ENCODE measurements around the gene PPP2R3A.

PPP2R3A gene

DNA sequence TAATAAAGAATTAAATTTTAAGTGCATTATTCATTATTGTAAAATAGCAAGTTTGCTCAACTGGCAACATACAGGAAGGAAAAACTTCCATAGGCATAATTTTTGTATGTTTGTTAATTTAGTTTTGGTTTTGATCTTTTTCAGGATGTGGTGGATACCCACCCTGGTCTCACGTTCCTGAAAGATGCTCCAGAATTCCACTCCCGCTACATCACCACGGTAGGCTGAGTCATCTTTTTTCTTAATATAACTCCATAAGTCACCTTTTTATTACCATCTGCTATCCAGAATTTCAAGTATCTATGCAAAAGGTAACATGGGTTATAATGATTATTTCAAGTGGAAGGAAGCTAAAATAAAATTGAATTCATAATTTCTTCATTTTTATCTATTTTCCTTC is 104.8 kb downstream of the PPP2R3A start:
- peak; percentile 69 for DNase-seq (ENCODE audit: low read depth)
- H3K4me3 ChIP-seq (replicated peaks; ENCODE audit: low read depth, low read length), result no peak overlapping the region

DNA sequence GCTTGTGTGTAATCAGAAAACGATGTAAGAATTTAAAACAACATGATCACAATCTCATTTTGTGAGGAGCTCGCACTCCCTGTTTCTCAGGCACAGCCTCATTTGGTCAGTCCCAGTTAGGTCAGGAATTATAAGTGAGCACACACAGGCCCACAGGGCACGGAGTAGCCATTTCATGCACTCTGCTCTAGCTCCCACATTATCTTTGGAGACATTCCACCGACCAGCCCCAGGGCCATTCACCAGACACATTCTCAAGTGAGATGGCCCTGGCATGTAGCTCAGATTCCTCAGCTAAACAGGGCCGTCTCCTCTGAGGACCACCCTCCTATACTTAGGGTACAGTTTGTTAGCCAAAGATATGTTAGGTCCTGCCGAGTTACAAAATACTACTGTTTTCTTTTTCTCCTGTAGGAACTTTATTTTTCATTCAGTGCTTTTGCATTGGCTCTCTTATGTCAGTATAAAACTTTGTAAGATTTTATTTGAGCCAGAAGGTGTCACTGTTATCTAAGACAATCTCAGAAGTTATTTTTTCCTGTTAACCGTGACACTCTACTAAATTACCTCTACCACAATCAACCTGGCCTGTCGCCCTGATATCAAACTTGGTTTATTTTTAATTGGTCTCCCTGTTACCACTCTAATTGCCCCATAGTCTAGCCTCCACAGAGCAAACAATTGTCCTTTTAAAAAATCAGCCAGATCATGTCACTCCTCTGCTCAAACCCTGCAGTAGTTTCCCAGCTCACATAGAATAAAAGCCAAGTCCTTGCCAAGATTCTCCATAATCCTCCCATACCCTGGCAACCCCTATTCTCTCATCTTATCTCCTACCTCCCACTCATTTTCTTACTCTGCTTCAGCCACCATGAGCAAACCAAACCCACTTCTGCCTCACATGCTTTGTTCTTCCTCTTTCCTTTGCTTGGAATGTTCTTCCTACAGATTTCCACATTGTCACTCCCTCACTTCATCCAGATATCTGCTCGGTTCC is 105.7 kb downstream of the PPP2R3A start:
- TF ChIP-seq, protein P1, sequence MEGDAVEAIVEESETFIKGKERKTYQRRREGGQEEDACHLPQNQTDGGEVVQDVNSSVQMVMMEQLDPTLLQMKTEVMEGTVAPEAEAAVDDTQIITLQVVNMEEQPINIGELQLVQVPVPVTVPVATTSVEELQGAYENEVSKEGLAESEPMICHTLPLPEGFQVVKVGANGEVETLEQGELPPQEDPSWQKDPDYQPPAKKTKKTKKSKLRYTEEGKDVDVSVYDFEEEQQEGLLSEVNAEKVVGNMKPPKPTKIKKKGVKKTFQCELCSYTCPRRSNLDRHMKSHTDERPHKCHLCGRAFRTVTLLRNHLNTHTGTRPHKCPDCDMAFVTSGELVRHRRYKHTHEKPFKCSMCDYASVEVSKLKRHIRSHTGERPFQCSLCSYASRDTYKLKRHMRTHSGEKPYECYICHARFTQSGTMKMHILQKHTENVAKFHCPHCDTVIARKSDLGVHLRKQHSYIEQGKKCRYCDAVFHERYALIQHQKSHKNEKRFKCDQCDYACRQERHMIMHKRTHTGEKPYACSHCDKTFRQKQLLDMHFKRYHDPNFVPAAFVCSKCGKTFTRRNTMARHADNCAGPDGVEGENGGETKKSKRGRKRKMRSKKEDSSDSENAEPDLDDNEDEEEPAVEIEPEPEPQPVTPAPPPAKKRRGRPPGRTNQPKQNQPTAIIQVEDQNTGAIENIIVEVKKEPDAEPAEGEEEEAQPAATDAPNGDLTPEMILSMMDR (IDR thresholded peaks at IDR 0.05; ENCODE audit: low read length, missing control alignments), result no peak
- peak; percentile 87 for DNase-seq (ENCODE audit: low read depth)
- no peak overlapping the region for H3K4me3 ChIP-seq (replicated peaks; ENCODE audit: low read depth, low read length)

More for the DNA sequence above, 104.8 kb downstream of the PPP2R3A start:
- TF ChIP-seq, protein P1 (IDR thresholded peaks at IDR 0.05; ENCODE audit: low read length, missing control alignments), result no peak

DNA sequence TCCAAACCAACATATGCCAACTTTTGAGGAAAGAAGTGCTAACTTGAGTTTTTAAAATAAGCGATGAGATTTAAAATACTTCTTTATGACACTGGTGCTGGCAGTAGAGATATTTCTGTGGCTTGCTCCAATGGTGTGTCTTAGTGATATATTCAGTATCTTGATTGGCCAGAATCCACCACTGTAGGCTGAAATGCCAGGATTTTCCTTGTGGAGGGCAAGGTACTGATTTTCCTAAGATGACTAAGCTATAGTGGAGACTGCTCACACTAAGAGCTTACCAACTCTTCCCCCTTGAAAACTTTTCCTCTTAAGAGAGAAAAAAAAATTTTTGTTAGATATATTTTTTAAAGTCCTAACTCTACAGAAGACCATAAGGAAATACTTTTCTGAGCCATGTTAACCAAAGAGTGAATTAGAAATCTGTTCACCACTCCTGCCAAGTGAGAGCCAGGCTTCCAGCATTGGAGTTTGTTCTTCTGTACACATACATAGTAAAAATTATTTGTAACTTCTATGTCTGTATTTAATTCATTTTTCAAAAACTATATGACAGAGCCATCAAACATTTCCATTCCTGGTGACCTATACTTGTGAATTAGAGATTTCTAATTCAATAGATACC is 109.1 kb downstream of the PPP2R3A start:
- DNase-seq (ENCODE audit: low read depth), result peak; percentile 17
- TF ChIP-seq, protein P1 (IDR thresholded peaks at IDR 0.05; ENCODE audit: low read length, missing control alignments), result no peak
- H3K4me3 ChIP-seq (replicated peaks; ENCODE audit: low read depth, low read length), result no peak overlapping the region

DNA sequence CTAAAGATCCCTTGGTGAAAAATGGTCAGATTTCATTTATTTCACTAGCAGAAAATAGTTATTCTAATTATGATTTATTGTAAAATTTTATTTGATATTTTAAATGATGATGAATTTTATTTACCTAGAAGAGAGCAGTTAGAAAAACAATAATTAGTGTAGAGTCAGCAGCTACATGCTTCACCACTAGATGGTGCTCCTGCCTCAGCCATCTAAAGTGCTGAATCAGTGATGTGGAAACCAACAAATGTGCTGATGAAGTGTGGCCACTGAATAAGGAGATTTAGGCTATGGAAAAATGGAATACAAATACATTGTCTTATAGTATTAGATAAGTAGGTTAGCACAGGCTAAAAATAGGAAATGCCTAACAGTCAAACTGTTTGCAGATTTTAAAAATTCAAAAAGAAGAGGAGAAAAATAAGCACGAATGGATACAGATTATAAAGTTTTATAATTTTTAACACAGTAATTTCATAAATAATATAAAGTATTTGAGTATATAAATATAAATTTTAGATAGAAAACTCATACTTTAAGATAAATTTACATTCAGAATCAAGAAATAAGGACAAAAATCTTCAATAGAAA is 109.8 kb downstream of the PPP2R3A start:
- TF ChIP-seq, protein P1 (IDR thresholded peaks at IDR 0.05; ENCODE audit: low read length, missing control alignments), result peak; percentile 93
- peak; percentile 91 for DNase-seq (ENCODE audit: low read depth)
- no peak overlapping the region for H3K4me3 ChIP-seq (replicated peaks; ENCODE audit: low read depth, low read length)

DNA sequence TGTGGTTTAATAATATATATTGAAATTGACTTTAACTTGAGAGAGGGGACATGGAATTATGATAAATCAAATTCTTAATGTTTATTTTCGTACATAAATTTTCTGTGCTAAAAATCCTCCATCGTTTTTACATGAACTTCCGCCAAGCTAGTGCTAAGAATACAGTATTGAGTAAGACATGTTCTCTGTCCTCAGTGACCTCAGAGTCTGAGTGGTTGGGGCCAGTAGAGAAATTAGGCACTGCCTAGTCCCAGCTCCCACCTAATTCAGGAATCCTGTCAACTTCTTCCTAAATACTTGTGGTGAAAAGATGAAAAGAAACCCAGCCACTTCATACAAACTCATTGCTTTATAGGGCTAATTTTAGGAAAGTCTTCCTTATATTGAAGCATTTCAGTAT is 110.3 kb downstream of the PPP2R3A start:
- DNase-seq (ENCODE audit: low read depth), result peak; percentile 52
- H3K4me3 ChIP-seq (replicated peaks; ENCODE audit: low read depth, low read length), result no peak overlapping the region

More for the DNA sequence above, 110.3 kb downstream of the PPP2R3A start:
- TF ChIP-seq, protein P1 (IDR thresholded peaks at IDR 0.05; ENCODE audit: low read length, missing control alignments), result no peak
